HG02642 (cell line): ENCODE data around the gene RUFY2.
A peak's percentile ranks its signal among the peaks of the same experiment; 100 is the strongest.

Experiments used
- ATAC-seq: cut with Tn5 transposase; IDR thresholded peaks from one replicate; pipeline ENCODE4 v1.9.1; 2021; ENCODE audit warnings: mild to moderate bottlenecking; ENCODE audit not compliant: unreplicated experiment, poor library complexity

RUFY2 gene

GRCh38 chr10:68366600-68366999 lies 40.5 kb downstream of the RUFY2 start:
- ATAC-seq, result no peak

GRCh38 chr10:68365611-68366010 lies 41.5 kb downstream of the RUFY2 start:
- ATAC-seq, result no peak

GRCh38 chr10:68364101-68364886 lies 42.8 kb downstream of the RUFY2 start:
- no peak for ATAC-seq

GRCh38 chr10:68362590-68362989 lies 44.5 kb downstream of the RUFY2 start:
- no peak for ATAC-seq

GRCh38 chr10:68359189-68359588 lies 47.9 kb downstream of the RUFY2 start:
- no peak for ATAC-seq

- ATAC-seq, result no peak
Observed at GRCh38 chr10:68353537-68353936, 53.5 kb downstream of the RUFY2 start.

- ATAC-seq, result no peak
Observed at GRCh38 chr10:68348265-68348741, 58.8 kb downstream of the RUFY2 start.

- no peak for ATAC-seq
Observed at GRCh38 chr10:68346774-68347173, 60.3 kb downstream of the RUFY2 start.

GRCh38 chr10:68345621-68346020 lies 61.5 kb downstream of the RUFY2 start:
- no peak for ATAC-seq

- ATAC-seq, result no peak
Observed at GRCh38 chr10:68342909-68343516, 64.1 kb downstream of the RUFY2 start.

- no peak for ATAC-seq
Observed at GRCh38 chr10:68340358-68341080, 66.6 kb downstream of the RUFY2 start.

GRCh38 chr10:68336754-68337351 lies 70.2 kb downstream of the RUFY2 start:
- no peak for ATAC-seq

GRCh38 chr10:68334672-68335467 lies 72.2 kb downstream of the RUFY2 start:
- no peak for ATAC-seq

GRCh38 chr10:68333440-68334431 lies 73.3 kb downstream of the RUFY2 start:
- no peak for ATAC-seq

GRCh38 chr10:68333058-68333395 lies 74.0 kb downstream of the RUFY2 start:
- ATAC-seq, result no peak

- peak; percentile 30 for ATAC-seq
Observed at GRCh38 chr10:68332259-68333057, 74.6 kb downstream of the RUFY2 start, which contains the start of gene PBLD. Gene PBLD, minus strand, starts transcription at chr10:68332928. Its CDS starts 26,084 bp downstream, at chr10:68306844.

GRCh38 chr10:68331455-68332258 lies 75.4 kb downstream of the RUFY2 start, which contains the start of gene HNRNPH3:
Gene HNRNPH3, plus strand, starts transcription at chr10:68332064. Its CDS starts 5,158 bp downstream, at chr10:68337222.
- peak; percentile 84 for ATAC-seq
